Suppressor macrophage (primary cell): ENCODE data around the gene IGFALS.

Experiments
- DNase-seq, 4 experiments: peaks; one replicate each; pipeline ENCODE4 v3.0.0-alpha.2; 2020 to 2022

Gene IGFALS

GRCh38 chr16:1789643-1790045 is 3.9 kb downstream of the IGFALS start:
- DNase-seq, result no peak

GRCh38 chr16:1788708-1789100 is 4.8 kb downstream of the IGFALS start:
- DNase-seq, result no peak

GRCh38 chr16:1788095-1788707 is 5.3 kb downstream of the IGFALS start:
- no peak for DNase-seq

DNA sequence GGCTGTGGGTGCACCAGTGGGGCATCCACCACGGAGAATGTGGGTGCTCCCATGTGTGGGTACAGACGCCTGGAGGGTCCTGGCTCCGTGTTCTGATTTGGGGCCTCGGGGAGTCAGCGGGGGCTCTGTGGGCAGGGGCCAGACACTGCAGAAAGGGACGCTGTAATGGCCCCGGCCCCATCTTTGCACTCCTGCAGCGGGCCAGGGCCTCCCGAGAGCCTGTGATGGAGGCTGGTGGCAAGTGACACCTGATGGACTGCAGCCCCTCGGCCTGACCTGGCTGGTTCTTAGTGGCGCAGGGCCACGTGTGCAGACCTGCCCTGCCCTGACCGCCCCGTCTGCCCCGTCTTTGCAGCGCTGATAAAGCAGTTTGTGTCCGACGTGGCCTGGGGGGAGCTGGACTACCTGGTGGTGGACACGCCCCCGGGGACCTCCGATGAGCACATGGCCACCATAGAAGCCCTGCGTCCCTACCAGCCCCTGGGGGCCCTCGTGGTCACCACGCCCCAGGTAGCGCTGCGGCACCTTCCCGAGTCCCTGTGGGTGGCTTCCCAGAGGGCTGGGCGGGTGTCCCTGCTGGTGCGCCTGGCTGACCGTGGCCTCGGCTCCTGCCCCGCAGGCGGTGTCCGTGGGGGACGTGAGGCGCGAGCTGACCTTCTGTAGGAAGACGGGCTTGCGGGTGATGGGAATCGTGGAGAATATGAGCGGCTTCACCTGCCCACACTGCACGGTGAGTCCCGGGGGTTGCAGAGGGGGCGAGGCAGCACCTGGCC is 6.0 kb downstream of the IGFALS start:
- no peak for DNase-seq

- DNase-seq, result no peak
These were observed 6.5 kb downstream of the IGFALS start for GRCh38 chr16:1787056-1787321.

DNA sequence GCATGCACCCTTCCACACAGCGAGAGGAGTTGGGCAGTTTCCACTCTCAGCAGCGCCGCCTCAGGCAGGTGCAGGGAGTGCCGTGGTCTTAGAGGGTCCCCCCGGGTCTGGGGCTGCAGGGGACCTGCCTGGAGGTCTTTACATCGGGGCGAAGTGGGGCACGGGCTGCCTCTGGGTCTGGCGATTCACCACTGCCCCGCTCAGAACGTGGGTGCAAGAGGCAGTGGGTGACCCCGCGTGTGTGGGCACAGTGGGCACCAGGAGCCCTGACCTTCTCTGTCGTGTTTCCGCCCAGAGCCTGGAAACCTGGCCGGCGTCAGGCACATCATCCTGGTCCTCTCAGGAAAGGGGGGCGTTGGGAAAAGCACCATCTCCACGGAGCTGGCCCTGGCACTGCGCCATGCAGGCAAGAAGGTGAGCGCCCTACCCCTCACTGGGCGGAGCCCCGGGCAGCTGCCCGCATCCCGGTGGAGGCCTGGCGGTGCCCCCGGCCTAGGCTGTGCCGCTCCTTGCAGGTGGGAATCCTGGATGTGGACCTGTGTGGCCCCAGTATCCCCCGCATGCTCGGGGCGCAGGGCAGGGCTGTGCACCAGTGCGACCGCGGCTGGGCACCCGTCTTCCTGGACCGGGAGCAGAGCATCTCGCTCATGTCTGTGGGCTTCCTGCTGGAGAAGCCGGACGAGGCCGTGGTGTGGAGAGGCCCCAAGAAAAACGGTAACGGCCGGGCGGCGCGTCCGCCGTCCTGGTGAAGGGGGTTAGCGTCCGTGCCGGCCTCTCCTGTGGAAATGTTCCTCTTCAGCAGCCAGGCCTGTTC is 7.1 kb downstream of the IGFALS start:
- no peak for DNase-seq

DNA sequence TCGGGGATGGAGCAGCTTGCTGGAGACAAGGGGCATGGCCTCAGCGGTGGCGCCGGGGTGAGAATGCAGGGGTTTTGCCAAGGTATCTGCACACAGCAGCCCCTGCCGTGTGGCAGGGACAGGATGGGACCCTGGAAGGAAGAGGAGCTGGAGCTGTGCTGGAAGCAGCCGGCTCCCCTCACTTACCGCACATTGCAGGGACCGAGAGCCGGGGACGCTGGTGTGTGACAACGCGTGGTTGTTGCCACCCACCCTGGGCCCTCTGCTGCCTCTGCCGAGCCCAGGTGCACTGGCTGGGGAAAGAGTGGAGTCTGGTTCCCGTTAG is 7.7 kb downstream of the IGFALS start:
- no peak for DNase-seq

- DNase-seq, result no peak
These were observed 8.3 kb downstream of the IGFALS start for GRCh38 chr16:1784977-1785845.

DNA sequence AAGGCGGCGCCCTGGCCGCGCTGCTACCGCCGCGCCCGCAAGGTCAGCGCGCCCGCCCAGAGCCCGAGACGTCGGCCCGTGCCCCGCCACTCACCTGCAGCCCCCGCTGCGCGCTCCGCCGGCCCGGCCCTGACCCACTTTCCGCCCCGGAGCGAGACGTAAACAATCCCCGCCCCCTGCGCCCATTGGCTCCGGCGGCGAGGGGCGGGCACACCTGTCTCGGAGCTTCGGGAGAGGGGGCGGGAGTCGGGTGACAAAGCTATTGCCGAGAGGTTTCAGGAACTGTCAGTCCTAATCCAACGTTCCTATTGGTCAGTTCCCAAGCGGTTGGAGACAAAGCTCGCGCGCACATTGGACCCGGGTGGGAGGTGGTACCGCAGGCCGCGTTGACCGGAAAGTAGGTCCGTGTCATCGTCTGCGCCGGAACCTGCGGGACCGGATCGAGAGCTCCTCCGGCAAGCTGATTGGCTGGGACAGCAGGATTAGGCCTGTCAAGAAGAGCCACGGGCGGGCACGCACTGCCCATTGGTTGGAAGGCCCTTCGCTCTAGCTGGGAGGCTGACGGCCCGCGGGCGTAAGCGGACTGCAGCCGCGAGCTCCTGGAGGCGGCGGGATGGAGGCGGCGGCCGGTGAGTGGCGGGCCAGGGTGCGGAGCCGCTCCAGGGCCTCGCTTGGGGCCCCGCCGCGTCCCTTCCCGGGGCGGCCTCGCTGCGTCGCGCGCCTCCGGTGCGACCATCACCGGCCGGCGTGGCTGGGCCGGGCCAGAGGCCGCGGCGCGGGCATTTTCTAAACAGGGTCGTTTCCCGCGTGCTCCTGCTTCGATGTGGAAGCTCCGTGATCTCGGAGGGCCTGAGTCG is 10.9 kb downstream of the IGFALS start, which contains the start of the genes NUBP2 and SPSB3:
TSS of gene NUBP2 (plus strand) at position 553 of the 857 bp plus-strand sequence. CDS start at position 614, 61 bp downstream.
TSS of gene SPSB3 (minus strand) at position 164 of the 857 bp plus-strand sequence. CDS start 1,088 bp downstream, outside the sequence.
- DNase-seq, result peak; percentile 100

DNA sequence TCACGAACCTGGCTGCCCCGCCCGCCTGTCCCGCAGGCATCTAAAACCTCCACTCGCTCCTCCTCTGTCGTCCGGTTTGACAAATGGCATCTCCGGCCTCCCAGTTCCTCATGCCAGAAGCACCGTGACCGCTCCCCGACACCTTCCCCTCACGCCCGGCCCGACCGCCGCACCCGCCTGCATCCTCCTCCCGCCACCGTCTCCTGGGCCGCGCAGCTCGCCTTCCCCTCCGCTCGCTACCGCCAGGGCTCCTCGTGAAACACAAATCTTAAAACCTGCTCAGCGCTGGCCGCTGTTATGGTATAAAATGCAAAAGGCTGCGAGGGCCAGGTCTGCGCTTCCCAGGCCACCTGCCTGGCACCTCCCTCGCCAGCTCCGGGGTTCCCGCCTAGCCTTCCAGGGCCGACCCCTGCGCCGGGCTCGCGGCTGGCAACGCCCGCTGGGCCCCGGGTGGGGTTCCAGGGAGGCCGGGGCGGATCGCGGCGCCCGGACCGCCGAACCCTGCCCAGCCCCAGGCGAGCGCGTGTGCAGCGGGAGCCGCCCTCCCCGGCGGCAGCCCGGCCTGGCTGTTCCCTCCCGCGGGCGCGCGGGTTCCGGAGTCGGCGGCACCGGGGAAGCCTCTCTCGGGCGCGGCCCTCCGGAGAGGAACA is 11.6 kb downstream of the IGFALS start:
- DNase-seq, result peak; percentile 41 to 71 (median 54)

DNA sequence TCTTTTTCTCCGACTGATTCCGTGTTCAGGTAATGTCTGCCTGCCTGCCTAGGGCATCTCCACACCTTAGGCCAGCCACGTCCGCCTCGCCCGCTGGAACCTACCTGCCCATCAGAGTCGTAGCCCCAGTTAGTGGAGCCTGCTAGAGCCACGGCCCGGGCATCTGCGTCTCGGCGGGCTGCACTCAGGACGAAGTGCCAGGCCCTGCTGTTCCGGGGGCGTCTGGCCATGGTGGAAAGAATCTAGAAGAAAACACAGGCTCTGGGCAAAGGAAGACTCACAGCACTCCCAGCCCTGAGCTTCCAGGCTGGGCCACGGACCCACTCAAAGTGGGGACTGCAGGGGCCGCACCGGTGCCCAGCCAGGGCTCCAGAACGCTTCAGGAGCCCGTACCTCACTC is 12.3 kb downstream of the IGFALS start:
- DNase-seq, result no peak

DNA sequence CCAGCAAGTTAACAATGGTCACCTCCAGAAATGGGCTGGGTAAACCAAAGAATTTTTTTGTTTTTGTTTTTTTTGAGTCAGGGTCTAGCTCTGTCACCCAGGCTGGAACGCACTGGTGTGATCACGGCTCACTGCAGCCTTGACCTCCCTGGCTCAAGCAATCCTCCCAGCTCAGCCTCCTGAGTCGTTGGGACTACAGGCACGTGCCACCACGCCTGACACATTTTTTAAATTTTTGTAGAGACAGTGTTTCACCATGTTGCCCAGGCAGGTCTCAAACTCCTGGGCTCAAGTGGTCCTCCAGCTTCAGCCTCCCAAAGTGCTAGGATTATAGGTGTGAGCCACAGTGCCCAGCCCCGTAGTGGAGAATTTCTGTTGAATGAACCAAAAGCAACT is 12.8 kb downstream of the IGFALS start:
- DNase-seq, result no peak

- DNase-seq, result no peak
These were observed 13.5 kb downstream of the IGFALS start for GRCh38 chr16:1779741-1780676.

- no peak for DNase-seq
These were observed 14.2 kb downstream of the IGFALS start for GRCh38 chr16:1779234-1779701.

- DNase-seq, result no peak
These were observed 15.0 kb downstream of the IGFALS start for GRCh38 chr16:1778200-1779179.

GRCh38 chr16:1777375-1778199 is 15.9 kb downstream of the IGFALS start:
- no peak for DNase-seq

DNA sequence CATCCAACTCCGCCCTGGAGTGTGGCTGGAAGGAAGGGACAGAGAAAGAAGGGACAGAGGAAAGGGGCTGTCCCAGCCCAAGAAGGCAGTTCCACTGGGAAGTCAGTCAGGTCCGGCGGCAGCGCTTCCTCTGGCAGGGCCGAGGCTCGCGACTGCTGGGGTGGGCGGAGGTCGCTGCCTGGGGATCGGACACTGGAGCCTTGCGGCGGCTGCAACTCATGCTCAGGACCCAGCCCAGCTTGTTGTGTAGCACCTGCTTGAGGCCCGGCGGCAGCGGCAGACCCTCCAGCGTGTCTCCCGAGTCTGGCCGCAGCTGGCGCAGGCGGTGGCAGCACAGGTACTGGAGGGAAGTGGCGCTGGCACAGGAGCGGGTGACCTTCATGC is 16.5 kb downstream of the IGFALS start:
- no peak for DNase-seq

DNA sequence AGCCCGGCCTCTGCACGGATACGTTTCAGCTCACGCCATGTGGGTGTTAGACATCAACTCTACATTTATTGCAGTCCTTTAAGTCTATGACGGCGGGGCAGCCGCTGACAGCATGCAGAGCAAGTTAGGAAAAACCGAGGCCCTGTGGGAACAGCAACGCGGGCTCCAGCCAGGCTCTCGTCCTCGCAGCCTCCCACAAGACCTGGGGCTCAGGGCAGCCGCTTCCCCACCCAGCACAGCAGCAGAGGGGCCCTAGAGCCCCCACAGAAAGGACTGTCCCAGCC is 16.9 kb downstream of the IGFALS start:
- DNase-seq, result no peak
